OCI-LY1 (cell line): Measurements from ENCODE around the gene PPP2R3B.
"Not testable (repeated sequence)": the region's sequence is repeated elsewhere in the genome, so short reads cannot be mapped to it uniquely, and the experiment has no call there.

Experiments used
- CTCF ChIP-seq: fragments of 200-600 bp; sonication (generic), shearing (Covaris generic); IDR thresholded peaks from 2 replicates; pipeline ENCODE4 v1.5.1; 2017; ENCODE audit warnings: mild to moderate bottlenecking, antibody characterized with exemption, low read length, moderate library complexity, mixed read lengths
- EZH2 ChIP-seq: fragments of 200-600 bp; sonication (generic), shearing (Covaris generic); IDR thresholded peaks from 2 replicates; pipeline ENCODE4 v1.8.0; 2017; ENCODE audit warnings: borderline replicate concordance, mixed run types, mild to moderate bottlenecking, antibody characterized with exemption, low read length, moderate library complexity, mixed read lengths

GRCh38 chrX:305781-306613 lies 80.7 kb downstream of the PPP2R3B start:
- TF ChIP-seq CTCF, EZH2: not testable (repeated sequence)
